ENCODE results near the gene NRIP1. TPM values are rescaled to one million over a fixed set of nuclear protein-coding genes. Genes with fewer than 3 reads are reported as not detected.

Gene NRIP1
- total RNA-seq, 1 experiment from 2014 or later: 19.1 TPM

- Histone ChIP-seq H3K36me3 (ENCODE audit: control insufficient read depth, insufficient read depth, low read length) (no peaks in the 10 kb centered on the region), H3K27me3 (ENCODE audit: control insufficient read depth, insufficient read depth, low read length) (no peaks in the 10 kb centered on the region), H3K4me1 (ENCODE audit: control insufficient read depth, insufficient read depth, low read length) (peaks cover 42% of the 10 kb centered on the region), H3K9me3 (ENCODE audit: control insufficient read depth, insufficient read depth, low read depth, low read length) (no peaks in the 10 kb centered on the region), H3K27ac (ENCODE audit: low read length) (peak overlapping the region; percentile 78), H3K4me3 (ENCODE audit: low read depth in 2 of 2, low read length in 2 of 2) (peak overlapping the region; percentile 62 to 84; a peak in 3 of 4 replicates)
- no peak for TF ChIP-seq REST (IDR thresholded peaks at IDR 0.05; ENCODE audit: insufficient read depth in 1 of 2, low read depth in 2 of 2, low read length in 1 of 2)
- DNase-seq (ENCODE audit: low read depth, low spot score) (no peak), ATAC-seq (no peak)
- in situ Hi-C loops (cut with HindIII; ENCODE audit: low pct_unique_long_range_greater_than_20kb, low sequenced_read_pairs) (no loop called here), intact Hi-C loops (cut with micrococcal nuclease; ENCODE audit: unreplicated experiment) (loop anchor here (10.0 kb wide), 1 partner anchor 187 kb away; no protein-coding TSS in a partner anchor)
- ChIA-PET CTCF (no interaction called here), POLR2A (no interaction called here)
- BruUV-seq (replicated peaks): no TSS peak
Measured at GRCh38 chr21:15061747-15062605, 2.8 kb downstream of the NRIP1 start.

GRCh38 chr21:15061279-15061678 lies 3.5 kb downstream of the NRIP1 start:
- TF ChIP-seq REST (IDR thresholded peaks at IDR 0.05; ENCODE audit: insufficient read depth in 1 of 2, low read depth in 2 of 2, low read length in 1 of 2) (no peak), POLR2AphosphoS5 (IDR thresholded peaks at IDR 0.05; ENCODE audit: low read depth, low read length) (no peak), CTCF (IDR thresholded peaks at IDR 0.05) (no peak), SIN3A (IDR thresholded peaks at IDR 0.05; ENCODE audit: borderline replicate concordance, insufficient read depth, low read depth, low read length) (no peak)
- intact Hi-C loops (cut with micrococcal nuclease; ENCODE audit: unreplicated experiment) (loop anchor here (10.0 kb wide), 1 partner anchor 186 kb away; no protein-coding TSS in a partner anchor), in situ Hi-C loops (cut with HindIII; ENCODE audit: low pct_unique_long_range_greater_than_20kb, low sequenced_read_pairs) (no loop called here)
- no peak for ATAC-seq
- Histone ChIP-seq H3K4me1 (ENCODE audit: control insufficient read depth, insufficient read depth, low read length) (peaks cover 48% of the 10 kb centered on the region), H3K36me3 (ENCODE audit: control insufficient read depth, insufficient read depth, low read length) (no peaks in the 10 kb centered on the region), H3K4me3 (ENCODE audit: low read depth in 2 of 2, low read length in 2 of 2) (peak overlapping the region in 1 of 2 experiments; percentile 84; a peak in 2 of 4 replicates), H3K27me3 (ENCODE audit: control insufficient read depth, insufficient read depth, low read length) (no peaks in the 10 kb centered on the region), H3K27ac (ENCODE audit: low read length) (peak overlapping the region; percentile 69; the same call in 1 of the 2 replicates), H3K9me3 (ENCODE audit: control insufficient read depth, insufficient read depth, low read depth, low read length) (no peaks in the 10 kb centered on the region)
- BruUV-seq (replicated peaks): no TSS peak
- POLR2A ChIA-PET: no interaction called here
- DNase-seq (ENCODE audit: low read depth, low spot score): no peak
- CTCF ChIA-PET: no interaction called here
